Osteoblast (primary cell): ENCODE results near the gene TRPC6. TPM values are rescaled to one million over a fixed set of nuclear protein-coding genes. Genes with fewer than 3 reads are reported as not detected.
"Not testable (repeated sequence)": the region's sequence is repeated elsewhere in the genome, so short reads cannot be mapped to it uniquely, and the experiment has no call there.

Experiments used
- DNase-seq: peaks from one replicate; pipeline ENCODE4 v3.0.0; 2011; ENCODE audit warnings: low spot score, mixed read lengths; ENCODE audit not compliant: insufficient read length; ENCODE audit errors: missing footprints
- H2AFZ ChIP-seq: 2 replicates; pipeline ENCODE4 v1.6.0; 2011; ENCODE audit warnings: mild to moderate bottlenecking, low read length
- H3K27ac ChIP-seq: 2 replicates; pipeline ENCODE4 v1.5.1; 2011; ENCODE audit warnings: mild to moderate bottlenecking, low read depth, low read length, moderate library complexity
- H3K27me3 ChIP-seq: 2 replicates; pipeline ENCODE4 v1.6.0; 2012; ENCODE audit warnings: mild to moderate bottlenecking, control low read depth, inconsistent platforms, low read length, moderate library complexity; ENCODE audit not compliant: insufficient read depth
- H3K36me3 ChIP-seq: 2 replicates; pipeline ENCODE4 v1.5.1; 2011; ENCODE audit warnings: mild to moderate bottlenecking, low read length, control low read depth, moderate library complexity; ENCODE audit not compliant: insufficient read depth
- H3K4me1 ChIP-seq: 2 replicates; pipeline ENCODE4 v1.5.1; 2011; ENCODE audit warnings: mild to moderate bottlenecking, low read length, control low read depth, moderate library complexity; ENCODE audit not compliant: insufficient read depth
- H3K4me2 ChIP-seq: 2 replicates; pipeline ENCODE4 v1.6.0; 2011; ENCODE audit warnings: mild to moderate bottlenecking, low read length; ENCODE audit not compliant: insufficient read depth
- H3K4me3 ChIP-seq: fragments of 200-600 bp; sonication (generic); 3 replicates; pipeline ENCODE4 v1.5.1; 2012; ENCODE audit warnings: mild to moderate bottlenecking, low read length, inconsistent platforms; ENCODE audit not compliant: insufficient read depth
- H3K79me2 ChIP-seq: 2 replicates; pipeline ENCODE4 v1.6.0; 2012; ENCODE audit warnings: mild to moderate bottlenecking, low read length, control low read depth, inconsistent platforms; ENCODE audit not compliant: insufficient read depth
- H3K9me3 ChIP-seq: 2 replicates; pipeline ENCODE4 v1.5.1; 2011; ENCODE audit warnings: low read depth, low read length, control low read depth
- H4K20me1 ChIP-seq: 2 replicates; pipeline ENCODE4 v1.6.0; 2012; ENCODE audit warnings: mild to moderate bottlenecking, low read length, control low read depth; ENCODE audit not compliant: insufficient read depth
- CTCF ChIP-seq: IDR thresholded peaks from 2 replicates; pipeline ENCODE4 v1.5.1; 2011; ENCODE audit warnings: mild to moderate bottlenecking, low read depth, low read length, moderate library complexity; ENCODE audit errors: extremely low read depth
- total RNA-seq: library from RNA; depleted of rRNA; stranded (reverse); fragments of >200 nt; gene quantifications from 2 replicates; pipeline ENCODE4 v1.2.3, GENCODE V29; 2012

TRPC6 gene
- total RNA-seq, 1 donor = 0.36 TPM

DNA sequence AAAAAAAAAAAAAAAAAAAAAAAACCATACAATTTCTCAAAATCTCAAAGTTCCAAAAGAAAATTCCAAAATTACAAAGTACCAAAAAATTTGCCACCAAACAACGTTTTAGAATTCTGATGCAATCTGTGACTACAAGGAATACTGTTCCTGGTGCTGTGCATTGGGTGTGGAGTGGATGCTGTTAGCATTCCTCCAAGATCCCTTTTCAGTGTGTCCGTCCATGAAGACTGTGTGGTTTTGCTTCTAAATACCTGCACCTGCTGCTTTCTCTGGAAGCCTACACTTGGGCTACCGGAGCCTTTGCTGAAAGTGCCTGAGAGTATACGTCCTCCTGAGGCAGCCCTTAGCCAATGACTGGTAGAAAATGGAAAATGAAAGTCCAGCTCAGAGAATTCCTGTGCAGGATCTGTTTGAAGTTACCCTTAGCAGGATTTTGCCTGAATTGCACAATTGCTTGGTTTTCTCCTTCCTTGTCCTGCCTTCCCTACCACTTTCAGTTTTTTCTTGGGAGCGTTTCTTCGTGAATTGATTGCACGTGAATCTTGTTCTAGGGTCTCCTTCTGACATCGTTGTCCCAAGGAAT, 140.8 kb downstream of the TRPC6 start:
- peak overlapping the region; percentile 52 for H3K4me2 ChIP-seq
- DNase-seq = peak; percentile 8

DNA sequence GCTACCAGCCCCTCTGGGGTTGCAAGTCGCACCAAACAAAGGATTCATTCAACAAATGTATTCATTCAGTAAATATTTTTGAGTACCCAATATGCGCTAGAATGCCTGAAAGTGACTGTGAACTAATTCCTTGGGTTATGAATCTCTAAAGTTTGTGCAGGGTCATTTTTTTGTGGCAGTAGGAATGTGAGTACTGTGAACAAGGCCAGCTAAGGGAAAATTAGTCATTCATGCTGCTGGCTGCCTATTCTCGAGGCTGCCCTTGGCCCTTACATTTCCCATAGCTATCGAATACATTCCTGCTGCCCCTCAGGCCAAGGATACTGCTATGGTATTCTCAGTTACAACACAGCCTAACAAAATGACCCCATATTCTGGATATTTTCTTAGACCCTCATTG, 141.6 kb downstream of the TRPC6 start:
- peak overlapping the region; percentile 87 for H3K27ac ChIP-seq

More for the DNA sequence above, 140.8 kb downstream of the TRPC6 start:
- Histone ChIP-seq H3K4me3 (no peak overlapping the region), H4K20me1 (no peaks in the 10 kb centered on the region), H2AFZ (peak overlapping the region; percentile 57), H3K4me1 (peaks cover 69% of the 10 kb centered on the region), H3K27ac (peak overlapping the region; percentile 87), H3K27me3 (no peaks in the 10 kb centered on the region), H3K9me3 (no peaks in the 10 kb centered on the region), H3K79me2 (no peaks in the 10 kb centered on the region), H3K36me3 (no peaks in the 10 kb centered on the region)
- no peak for TF ChIP-seq CTCF

DNA sequence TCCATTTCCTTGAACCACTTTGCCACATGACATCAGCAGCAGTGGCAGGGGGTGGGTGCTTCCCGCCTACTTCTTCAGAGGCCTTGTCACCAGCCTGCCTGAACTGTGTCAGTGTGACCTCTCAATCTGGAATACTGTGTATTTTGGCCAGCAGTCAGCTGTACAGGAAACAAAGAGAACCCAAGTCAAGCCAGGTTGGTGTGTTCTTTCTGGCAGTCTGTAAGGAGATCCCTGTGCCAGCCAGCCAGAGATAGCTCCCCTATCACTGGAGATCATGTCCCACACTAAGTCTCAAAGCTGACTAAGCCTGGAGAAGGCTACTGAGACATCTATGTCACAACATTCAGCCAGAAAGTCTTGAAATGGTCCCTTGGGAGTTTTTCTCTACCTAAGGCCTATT, 142.1 kb downstream of the TRPC6 start:
- no peaks in the 10 kb centered on the region for H3K27me3 ChIP-seq
- H3K4me1 ChIP-seq = peaks cover 57% of the 10 kb centered on the region
- peak; percentile 11 for DNase-seq
- peak overlapping the region; percentile 30 for H2AFZ ChIP-seq
- no peak for TF ChIP-seq CTCF
- H3K4me2 ChIP-seq = peak overlapping the region; percentile 44
- H4K20me1 ChIP-seq = no peaks in the 10 kb centered on the region
- no peaks in the 10 kb centered on the region for H3K9me3 ChIP-seq
- H3K79me2 ChIP-seq = no peaks in the 10 kb centered on the region
- H3K36me3 ChIP-seq = no peaks in the 10 kb centered on the region
- H3K27ac ChIP-seq = peak overlapping the region; percentile 87
- H3K4me3 ChIP-seq = peak overlapping the region; percentile 5

More for the DNA sequence above, 141.6 kb downstream of the TRPC6 start:
- Histone ChIP-seq H3K4me1 (peaks cover 61% of the 10 kb centered on the region), H2AFZ (no peak overlapping the region), H3K9me3 (no peaks in the 10 kb centered on the region), H4K20me1 (no peaks in the 10 kb centered on the region), H3K4me3 (no peak overlapping the region), H3K4me2 (peak overlapping the region; percentile 44), H3K27me3 (no peaks in the 10 kb centered on the region), H3K36me3 (no peaks in the 10 kb centered on the region), H3K79me2 (no peaks in the 10 kb centered on the region)
- peak; percentile 13 for DNase-seq
- no peak for TF ChIP-seq CTCF

GRCh38 chr11:101439488-101439887, 144.3 kb downstream of the TRPC6 start:
- no peaks in the 10 kb centered on the region for H3K9me3 ChIP-seq
- H3K27me3 ChIP-seq = no peaks in the 10 kb centered on the region
- H3K4me3 ChIP-seq = no peak overlapping the region
- H3K36me3 ChIP-seq = no peaks in the 10 kb centered on the region
- no peaks in the 10 kb centered on the region for H4K20me1 ChIP-seq
- no peak overlapping the region for H3K4me2 ChIP-seq
- no peak overlapping the region for H2AFZ ChIP-seq
- no peak for TF ChIP-seq CTCF
- H3K4me1 ChIP-seq = peaks cover 35% of the 10 kb centered on the region
- no peak overlapping the region for H3K27ac ChIP-seq
- H3K79me2 ChIP-seq = no peaks in the 10 kb centered on the region
- DNase-seq = no peak

DNA sequence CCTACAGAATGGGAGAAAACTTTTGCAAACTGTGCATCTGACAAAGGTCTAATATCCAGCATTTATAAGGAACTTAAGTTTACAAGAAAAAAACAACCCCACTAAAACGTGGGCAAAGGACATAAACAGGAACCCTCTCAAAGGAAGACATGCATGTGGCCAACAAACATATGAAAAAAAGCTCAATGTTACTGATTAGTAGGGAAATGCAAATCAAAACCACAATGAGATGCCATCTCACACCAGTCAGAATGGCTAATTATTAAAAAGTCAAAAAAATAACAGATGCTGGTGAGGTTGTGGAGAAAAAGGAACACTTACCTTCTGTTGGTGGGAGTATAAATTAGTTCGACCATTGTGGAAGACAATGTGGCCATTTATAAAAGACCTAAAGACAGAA, 145.1 kb downstream of the TRPC6 start:
- H3K79me2 ChIP-seq, H3K4me3 ChIP-seq: not testable (repeated sequence)

More for the DNA sequence above, 145.1 kb downstream of the TRPC6 start:
- not testable (repeated sequence) for H4K20me1 ChIP-seq, H3K27ac ChIP-seq, H3K4me2 ChIP-seq, H3K9me3 ChIP-seq, DNase-seq, H3K36me3 ChIP-seq, H3K27me3 ChIP-seq, H2AFZ ChIP-seq
- H3K4me1 ChIP-seq = peaks cover 27% of the 10 kb centered on the region
